H9 (cell line): ENCODE data around the gene OR2C3. TPM values are rescaled to one million over a fixed set of nuclear protein-coding genes. Genes with fewer than 3 reads are reported as not detected.

Experiments
- DNase-seq: peaks from one replicate; pipeline ENCODE4 v3.0.0-alpha.2; 2017
- H2AFZ ChIP-seq: one replicate; pipeline ENCODE4 v1.6.1; 2013; ENCODE audit warnings: mild to moderate bottlenecking, low read length, control low read depth, moderate library complexity
- H2AK5ac ChIP-seq: 2 replicates; pipeline ENCODE4 v1.6.1; 2013; ENCODE audit warnings: low read length, control low read depth, mixed read lengths; ENCODE audit not compliant: insufficient read length
- H2BK120ac ChIP-seq: one replicate; pipeline ENCODE4 v1.6.1; 2013; ENCODE audit warnings: low read depth, mild to moderate bottlenecking, low read length, control low read depth, inconsistent platforms; ENCODE audit not compliant: poor library complexity, severe bottlenecking
- H2BK12ac ChIP-seq: 2 replicates; pipeline ENCODE4 v1.6.1; 2013; ENCODE audit warnings: low read length, control low read depth, mixed read lengths, low read depth; ENCODE audit not compliant: insufficient read length
- H2BK15ac ChIP-seq: 2 replicates; pipeline ENCODE4 v1.6.1; 2013; ENCODE audit warnings: low read depth, low read length, control low read depth
- H2BK20ac ChIP-seq: one replicate; pipeline ENCODE4 v1.6.1; 2013; ENCODE audit warnings: low read depth, mild to moderate bottlenecking, low read length, control low read depth, inconsistent platforms; ENCODE audit not compliant: poor library complexity, severe bottlenecking
- H2BK5ac ChIP-seq: 2 replicates; pipeline ENCODE4 v1.6.1; 2013; ENCODE audit warnings: low read length, control low read depth, mixed read lengths; ENCODE audit not compliant: insufficient read length
- H3K14ac ChIP-seq: 2 replicates; pipeline ENCODE4 v1.6.1; 2013; ENCODE audit warnings: low read length, control low read depth; ENCODE audit not compliant: insufficient read depth
- H3K18ac ChIP-seq: 2 replicates; pipeline ENCODE4 v1.6.1; 2013; ENCODE audit warnings: low read depth, mild to moderate bottlenecking, mixed read lengths, low read length, control low read depth; ENCODE audit not compliant: insufficient read length
- H3K23ac ChIP-seq: 2 replicates; pipeline ENCODE4 v1.6.1; 2013; ENCODE audit warnings: low read length, control low read depth, mixed read lengths, low read depth; ENCODE audit not compliant: insufficient read length
- H3K23me2 ChIP-seq: 2 replicates; pipeline ENCODE4 v1.6.1; 2013; ENCODE audit warnings: low read depth, mild to moderate bottlenecking, mixed read lengths, low read length, control low read depth; ENCODE audit not compliant: insufficient read length, poor library complexity, severe bottlenecking
- H3K27ac ChIP-seq: 2 replicates; pipeline ENCODE4 v1.5.1; 2013; ENCODE audit warnings: low read length, control low read depth, mixed read lengths, low read depth; ENCODE audit not compliant: insufficient read length
- H3K27me3 ChIP-seq: 2 replicates; pipeline ENCODE4 v1.6.1; 2013; ENCODE audit warnings: low read length, control low read depth, inconsistent platforms; ENCODE audit not compliant: insufficient read depth
- H3K4ac ChIP-seq: 2 replicates; pipeline ENCODE4 v1.6.1; 2013; ENCODE audit warnings: low read depth, mild to moderate bottlenecking, control low read depth, inconsistent platforms, low read length, moderate library complexity
- H3K4me1 ChIP-seq: 2 replicates; pipeline ENCODE4 v1.6.1; 2013; ENCODE audit warnings: low read length, control low read depth, inconsistent platforms; ENCODE audit not compliant: insufficient read depth
- H3K4me2 ChIP-seq: 2 replicates; pipeline ENCODE4 v1.6.1; 2013; ENCODE audit warnings: low read length, control low read depth, mixed read lengths; ENCODE audit not compliant: insufficient read length, insufficient read depth
- H3K56ac ChIP-seq: 2 replicates; pipeline ENCODE4 v1.6.1; 2013; ENCODE audit warnings: low read depth, mild to moderate bottlenecking, mixed read lengths, low read length, control low read depth; ENCODE audit not compliant: insufficient read length
- H3K79me1 ChIP-seq: 2 replicates; pipeline ENCODE4 v1.6.1; 2013; ENCODE audit warnings: low read depth, mild to moderate bottlenecking, moderate library complexity, low read length, control low read depth, inconsistent platforms; ENCODE audit not compliant: insufficient read depth, poor library complexity, severe bottlenecking
- H3K79me2 ChIP-seq: 2 replicates; pipeline ENCODE4 v1.6.1; 2013; ENCODE audit warnings: low read length, control low read depth, inconsistent platforms; ENCODE audit not compliant: insufficient read depth
- H3K9ac ChIP-seq: 2 replicates; pipeline ENCODE4 v1.6.1; 2013; ENCODE audit warnings: low read length, control low read depth, mixed read lengths; ENCODE audit not compliant: insufficient read length; ENCODE audit errors: extremely low read depth
- H3K9me3 ChIP-seq: one replicate; pipeline ENCODE4 v1.6.1; 2013; ENCODE audit warnings: low read depth, low read length, inconsistent platforms; ENCODE audit not compliant: control insufficient read depth
- H3T11ph ChIP-seq: one replicate; pipeline ENCODE4 v1.6.1; 2013; ENCODE audit warnings: mild to moderate bottlenecking, low read length, control low read depth, inconsistent platforms
- H4K20me1 ChIP-seq: one replicate; pipeline ENCODE4 v1.6.1; 2013; ENCODE audit not compliant: control insufficient read depth, insufficient read length, insufficient read depth
- H4K5ac ChIP-seq: 2 replicates; pipeline ENCODE4 v1.6.1; 2013; ENCODE audit warnings: low read depth, mild to moderate bottlenecking, mixed read lengths, low read length, control low read depth; ENCODE audit not compliant: insufficient read length
- H4K8ac ChIP-seq: replicated peaks from 2 replicates; pipeline ENCODE4 v1.6.1; 2013; ENCODE audit warnings: low read length, control low read depth, mixed read lengths, low read depth; ENCODE audit not compliant: insufficient read length
- H4K91ac ChIP-seq: 2 replicates; pipeline ENCODE4 v1.6.1; 2013; ENCODE audit warnings: low read depth, mild to moderate bottlenecking, moderate library complexity, mixed read lengths, low read length, control low read depth; ENCODE audit not compliant: insufficient read length
- H3K27ac Mint-ChIP-seq, 3 experiments: 2 replicates in 2 of 3; 3 replicates in 1 of 3; pipeline ENCODE4 v1.8.0; 2020 to 2021; ENCODE audit warnings: mixed read lengths in 3 of 3, mild to moderate bottlenecking in 1 of 3, moderate library complexity in 1 of 3
- H3K27me3 Mint-ChIP-seq: 2 replicates; pipeline ENCODE4 v1.8.0; 2021; ENCODE audit warnings: low read depth, mild to moderate bottlenecking, moderate library complexity, mixed read lengths
- H3K36me3 Mint-ChIP-seq, 3 experiments: 2 replicates in 2 of 3; 3 replicates in 1 of 3; pipeline ENCODE4 v1.8.0; 2020 to 2021; ENCODE audit warnings: low read depth in 3 of 3, mixed read lengths in 3 of 3; ENCODE audit not compliant: insufficient read depth in 1 of 3
- H3K4me1 Mint-ChIP-seq, 2 experiments: 2 replicates each; pipeline ENCODE4 v1.8.0; 2020; ENCODE audit warnings: mixed read lengths in 2 of 2
- H3K4me3 Mint-ChIP-seq, 2 experiments: 2 replicates in 1 of 2; 3 replicates in 1 of 2; pipeline ENCODE4 v1.8.0; 2020 to 2021; ENCODE audit warnings: mild to moderate bottlenecking in 2 of 2, mixed read lengths in 2 of 2, moderate library complexity in 1 of 2
- H3K9me3 Mint-ChIP-seq, 2 experiments: 2 replicates in 1 of 2; 3 replicates in 1 of 2; pipeline ENCODE4 v1.8.0; 2020; ENCODE audit warnings: mild to moderate bottlenecking in 2 of 2, mixed read lengths in 2 of 2, moderate library complexity in 1 of 2
- CTCF ChIP-seq: fragments of 200-600 bp; sonication (generic); conservative IDR thresholded peaks from 3 replicates; pipeline ENCODE4 v1.8.0; 2021; ENCODE audit warnings: antibody characterized with exemption, mild to moderate bottlenecking
- WGBS: extraction: QIAGEN DNeasy Blood & Tissue Kit; methylation state at CpG from one replicate; pipeline ENCODE4 v1.1.7; 2013; ENCODE audit warnings: missing lambda C conversion rate, low lambda C conversion rate, mixed read lengths; ENCODE audit not compliant: insufficient read length; ENCODE audit errors: extremely low coverage; 5-methylcytosine and 5-hydroxymethylcytosine counted together
- total RNA-seq: library from RNA; stranded (reverse); gene quantifications from 2 replicates; pipeline ENCODE4 v1.2.1, GENCODE V29; 2021

Gene OR2C3
- total RNA-seq, 1 experiment from 2014 or later: not detected

DNA sequence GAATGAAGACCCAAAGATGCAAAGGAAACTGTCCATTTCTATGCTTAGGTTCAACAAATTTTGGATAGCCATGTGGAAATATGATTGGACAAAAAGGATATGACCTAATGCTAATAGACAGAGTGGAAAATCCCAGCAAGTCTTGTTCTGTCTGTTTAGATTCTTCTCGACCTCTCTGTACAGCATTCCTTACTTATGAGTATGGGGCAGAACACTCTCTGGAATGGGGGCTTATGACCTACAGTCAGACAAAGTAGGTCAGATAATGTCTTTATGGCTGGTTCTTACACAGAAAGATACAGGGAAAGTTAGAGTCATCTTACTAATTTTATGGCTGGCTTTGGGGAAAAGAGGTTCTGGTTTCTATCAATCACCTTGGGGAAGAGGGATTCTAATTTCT, 15.5 kb upstream of the OR2C3 start:
- H2BK12ac ChIP-seq: no peak overlapping the region
- H3K23ac ChIP-seq: no peak overlapping the region
- H2AFZ ChIP-seq: no peak overlapping the region
- H3K27ac ChIP-seq: no peak overlapping the region
- no peaks in the 10 kb centered on the region for H4K20me1 ChIP-seq
- DNase-seq: no peak
- no peak overlapping the region for H3K9ac ChIP-seq
- no peak overlapping the region for H2BK120ac ChIP-seq
- no peak overlapping the region for H3T11ph ChIP-seq
- no peak for TF ChIP-seq CTCF
- H3K23me2 ChIP-seq: no peaks in the 10 kb centered on the region
- H3K4me1 ChIP-seq: 0 out of 2 replicates have a peak, but pooled peaks cover 2% of the 10 kb centered on the region
- no peak overlapping the region for H2BK5ac ChIP-seq
- no CpG with 5 or more reads among the region's 1 CpG for WGBS
- H2BK20ac ChIP-seq: no peak overlapping the region
- H4K8ac ChIP-seq: no peak overlapping the region
- no peak overlapping the region for H2BK15ac ChIP-seq
- no peaks in the 10 kb centered on the region for H3K79me2 ChIP-seq
- no peak overlapping the region for H4K91ac ChIP-seq
- no peak overlapping the region for H2AK5ac ChIP-seq
- Mint-ChIP-seq H3K36me3 (no peaks in the 10 kb centered on the region; a peak in 1 of 7 replicates), H3K9me3 (no peaks in the 10 kb centered on the region), H3K27me3 (no peaks in the 10 kb centered on the region), H3K27ac (no peak overlapping the region), H3K4me3 (no peak overlapping the region), H3K4me1 (peaks cover 12 to 19% of the 10 kb centered on the region in 2 experiments)
- H4K5ac ChIP-seq: no peak overlapping the region
- H3K14ac ChIP-seq: no peak overlapping the region
- H3K56ac ChIP-seq: no peak overlapping the region
- no peaks in the 10 kb centered on the region for H3K9me3 ChIP-seq
- no peaks in the 10 kb centered on the region for H3K79me1 ChIP-seq
- no peaks in the 10 kb centered on the region for H3K27me3 ChIP-seq
- H3K4ac ChIP-seq: no peak overlapping the region
- no peak overlapping the region for H3K4me2 ChIP-seq
- H3K18ac ChIP-seq: no peak overlapping the region
